Breast epithelium (tissue), 3 donors: ENCODE data around the gene CAMTA1.

Experiments
- CTCF ChIP-seq, 3 donors: fragments of 450-650 bp; IDR thresholded peaks; one replicate each; pipeline ENCODE4 v1.5.1; 2016 to 2017; ENCODE audit warnings: antibody characterized with exemption in 3 of 3, mild to moderate bottlenecking in 3 of 3, moderate library complexity in 3 of 3
- POLR2A ChIP-seq: fragments of 450-650 bp; IDR thresholded peaks from one replicate; pipeline ENCODE4 v1.6.1; 2016; ENCODE audit warnings: antibody characterized with exemption, mild to moderate bottlenecking, moderate library complexity

DNA sequence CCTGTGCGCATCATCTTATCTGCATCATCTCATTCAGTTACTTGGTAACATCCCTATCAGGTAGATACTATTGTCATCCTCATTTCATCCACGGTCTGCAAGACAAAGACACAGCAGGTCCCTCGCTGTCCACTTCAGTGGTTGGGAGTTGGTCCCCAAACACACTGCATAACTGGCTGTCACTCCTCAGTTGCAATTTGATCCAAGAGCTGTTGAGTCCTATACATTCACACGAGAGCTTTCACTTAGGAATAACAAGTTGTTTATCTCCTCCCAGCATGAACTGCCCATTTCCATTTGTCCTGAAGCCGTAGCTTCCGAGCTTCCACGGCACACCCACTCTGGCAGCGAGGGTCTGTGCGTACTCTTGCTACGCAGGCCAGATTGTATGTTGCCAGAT, 472.0 kb downstream of the CAMTA1 start:
- TF ChIP-seq CTCF (IDR thresholded peaks at IDR 0.05) (no peak), POLR2A (no peak)
